WTC11 (cell line): Measurements from ENCODE around the gene RTN3.

Experiments used
- CTCF ChIP-seq: fragments of 200-600 bp; IDR thresholded peaks from 2 replicates; pipeline ENCODE4 v1.8.0; 2022; ENCODE audit warnings: antibody characterized with exemption
- ELF4 ChIP-seq: sonication (generic); formaldehyde crosslinking; IDR thresholded peaks from 2 replicates; pipeline ENCODE4 v1.8.1; 2022; ENCODE audit warnings: low read depth, mild to moderate bottlenecking, moderate library complexity, missing genetic modification reagents
- HMGA2 ChIP-seq: fragments of 250-450 bp; sonication (Bioruptor Pico); IDR thresholded peaks from 2 replicates; pipeline ENCODE4 v1.4.0; 2021; ENCODE audit warnings: mild to moderate bottlenecking, moderate library complexity
- JUN ChIP-seq: sonication (generic); formaldehyde crosslinking; IDR thresholded peaks from 2 replicates; pipeline ENCODE4 v1.8.0; 2023; ENCODE audit warnings: mild to moderate bottlenecking, missing genetic modification reagents
- NR1H2 ChIP-seq: sonication (generic); formaldehyde crosslinking; IDR thresholded peaks from 2 replicates; pipeline ENCODE4 v1.9.0; 2021; ENCODE audit warnings: mild to moderate bottlenecking, moderate library complexity, missing genetic modification reagents
- NR2C2 ChIP-seq: sonication (generic); formaldehyde crosslinking; IDR thresholded peaks from 2 replicates; pipeline ENCODE4 v1.8.0; 2022; ENCODE audit warnings: mild to moderate bottlenecking, missing genetic modification reagents
- PREB ChIP-seq: sonication (generic); formaldehyde crosslinking; IDR thresholded peaks from 2 replicates; pipeline ENCODE4 v1.8.1; 2022; ENCODE audit warnings: mild to moderate bottlenecking, missing genetic modification reagents, moderate library complexity, borderline replicate concordance
- RELA ChIP-seq: sonication (generic); formaldehyde crosslinking; IDR thresholded peaks from 2 replicates; pipeline ENCODE4 v1.8.1; 2022; ENCODE audit warnings: missing genetic modification reagents, mild to moderate bottlenecking, borderline replicate concordance
- SMAD3 ChIP-seq: sonication (generic); formaldehyde crosslinking; IDR thresholded peaks from 2 replicates; pipeline ENCODE4 v1.8.0; 2022; ENCODE audit warnings: missing genetic modification reagents, mild to moderate bottlenecking, borderline replicate concordance
- STAT6 ChIP-seq: sonication (generic); formaldehyde crosslinking; conservative IDR thresholded peaks from 2 replicates; pipeline ENCODE4 v1.8.1; 2023; ENCODE audit warnings: mild to moderate bottlenecking, low read depth, missing genetic modification reagents, moderate library complexity
- TCF7 ChIP-seq: sonication (generic); formaldehyde crosslinking; IDR thresholded peaks from 2 replicates; pipeline ENCODE4 v1.8.0; 2022; ENCODE audit warnings: mild to moderate bottlenecking, low read depth, missing genetic modification reagents, moderate library complexity
- USF1 ChIP-seq: sonication (generic); formaldehyde crosslinking; IDR thresholded peaks from 2 replicates; pipeline ENCODE4 v1.8.0; 2022; ENCODE audit warnings: mild to moderate bottlenecking, missing genetic modification reagents
- ZNF423 ChIP-seq: fragments of 250-450 bp; sonication (Bioruptor Pico); IDR thresholded peaks from 2 replicates; pipeline ENCODE4 v2.1.2; 2022; ENCODE audit warnings: mild to moderate bottlenecking, moderate library complexity

GRCh38 chr11:63719001-63719400 is 37.7 kb downstream of the RTN3 start:
- TF ChIP-seq JUN (CRISPR knock-in tag) (no peak), HMGA2 (no peak), ZNF423 (CRISPR knock-in tag) (no peak), SMAD3 (no peak), RELA (CRISPR knock-in tag) (no peak), CTCF (no peak), NR2C2 (CRISPR knock-in tag) (no peak), TCF7 (no peak), PREB (CRISPR knock-in tag) (no peak), ELF4 (CRISPR knock-in tag) (no peak), STAT6 (CRISPR knock-in tag) (no peak), NR1H2 (no peak), USF1 (CRISPR knock-in tag) (no peak)
